Trophoblast cell (in vitro differentiated cells and primary cell): ENCODE measurements around the gene OR10W1. TPM values are rescaled to one million over a fixed set of nuclear protein-coding genes. Genes with fewer than 3 reads are reported as not detected.

Experiments
- DNase-seq, 2 donors: peaks; one replicate each; pipeline ENCODE4 v3.0.0-alpha.2; 2016
- H2AFZ ChIP-seq: 2 replicates; pipeline ENCODE4 v1.6.1; 2013; ENCODE audit warnings: low read length, moderate library complexity, mild to moderate bottlenecking; ENCODE audit not compliant: insufficient read depth, poor library complexity
- H2AK5ac ChIP-seq: 2 replicates; pipeline ENCODE4 v1.6.1; 2013; ENCODE audit warnings: mild to moderate bottlenecking, low read length
- H2BK120ac ChIP-seq: 2 replicates; pipeline ENCODE4 v1.6.1; 2013; ENCODE audit warnings: low read length, mild to moderate bottlenecking, moderate library complexity; ENCODE audit not compliant: insufficient read depth, poor library complexity
- H2BK12ac ChIP-seq: 2 replicates; pipeline ENCODE4 v1.6.1; 2013; ENCODE audit warnings: mild to moderate bottlenecking, low read length, moderate library complexity
- H2BK5ac ChIP-seq: 2 replicates; pipeline ENCODE4 v1.6.1; 2013; ENCODE audit warnings: low read length, low read depth, moderate library complexity, mild to moderate bottlenecking; ENCODE audit not compliant: poor library complexity
- H3K14ac ChIP-seq: 2 replicates; pipeline ENCODE4 v1.6.1; 2013; ENCODE audit warnings: mild to moderate bottlenecking, low read length
- H3K18ac ChIP-seq: 2 replicates; pipeline ENCODE4 v1.6.1; 2013; ENCODE audit warnings: mild to moderate bottlenecking, low read length
- H3K23ac ChIP-seq: 2 replicates; pipeline ENCODE4 v1.6.1; 2013; ENCODE audit warnings: low read length
- H3K27ac ChIP-seq: 2 replicates; pipeline ENCODE4 v1.5.1; 2013; ENCODE audit warnings: low read depth, mild to moderate bottlenecking, inconsistent platforms, low read length, moderate library complexity
- H3K27me3 ChIP-seq: 2 replicates; pipeline ENCODE4 v1.6.1; 2013; ENCODE audit warnings: inconsistent platforms, mild to moderate bottlenecking, low read length, moderate library complexity; ENCODE audit not compliant: insufficient read depth
- H3K36me3 ChIP-seq, 2 experiments: 1 replicate in 1 of 2; 2 replicates in 1 of 2; pipeline ENCODE4 v1.6.1; 2013; ENCODE audit warnings: low read length in 2 of 2, mild to moderate bottlenecking in 2 of 2, moderate library complexity in 1 of 2; ENCODE audit not compliant: insufficient read depth in 2 of 2, control insufficient read depth in 1 of 2
- H3K4ac ChIP-seq: 2 replicates; pipeline ENCODE4 v1.6.1; 2013; ENCODE audit warnings: low read depth, mild to moderate bottlenecking, low read length, moderate library complexity
- H3K4me1 ChIP-seq, 2 experiments: 1 replicate in 1 of 2; 2 replicates in 1 of 2; pipeline ENCODE4 v1.6.1; 2013; ENCODE audit warnings: low read length in 2 of 2, mild to moderate bottlenecking in 2 of 2, moderate library complexity in 1 of 2; ENCODE audit not compliant: insufficient read depth in 2 of 2, control insufficient read depth in 1 of 2
- H3K4me2 ChIP-seq: 2 replicates; pipeline ENCODE4 v1.6.1; 2013; ENCODE audit warnings: inconsistent platforms, mild to moderate bottlenecking, low read length, moderate library complexity
- H3K4me3 ChIP-seq: 2 replicates; pipeline ENCODE4 v1.5.1; 2013; ENCODE audit warnings: mild to moderate bottlenecking, low read depth, low read length, inconsistent platforms
- H3K79me1 ChIP-seq: one replicate; pipeline ENCODE4 v1.6.1; 2013; ENCODE audit warnings: low read length
- H3K79me2 ChIP-seq: 2 replicates; pipeline ENCODE4 v1.6.1; 2013; ENCODE audit warnings: low read length, mild to moderate bottlenecking; ENCODE audit not compliant: control insufficient read depth, insufficient read depth, poor library complexity
- H3K9ac ChIP-seq: 2 replicates; pipeline ENCODE4 v1.6.1; 2013; ENCODE audit warnings: mild to moderate bottlenecking, low read length
- H3K9me3 ChIP-seq: 2 replicates; pipeline ENCODE4 v1.6.1; 2013; ENCODE audit warnings: low read depth, mild to moderate bottlenecking, control low read depth, inconsistent platforms, low read length; ENCODE audit not compliant: insufficient read depth
- H4K12ac ChIP-seq: 2 replicates; pipeline ENCODE4 v1.6.1; 2013; ENCODE audit warnings: low read depth, mild to moderate bottlenecking, low read length, moderate library complexity
- H4K8ac ChIP-seq: 2 replicates; pipeline ENCODE4 v1.6.1; 2013; ENCODE audit warnings: low read depth, mild to moderate bottlenecking, low read length, moderate library complexity
- H4K91ac ChIP-seq: one replicate; pipeline ENCODE4 v1.6.1; 2013; ENCODE audit warnings: low read depth, mild to moderate bottlenecking, low read length, moderate library complexity
- WGBS: extraction: QIAGEN DNeasy Blood & Tissue Kit; methylation state at CpG from one replicate; pipeline ENCODE4 v1.1.7; 2013; ENCODE audit warnings: missing lambda C conversion rate; ENCODE audit not compliant: insufficient read length, insufficient coverage; ENCODE audit errors: extremely low coverage; 5-methylcytosine and 5-hydroxymethylcytosine counted together
- polyA plus RNA-seq: library from polyadenylated mRNA; stranded (reverse); fragments of 200-250 nt; gene quantifications from 2 replicates; pipeline ENCODE4 v1.2.3, GENCODE V29; 2013

Gene OR10W1
- polyA plus RNA-seq: not detected in 2 replicates

- DNase-seq: no peak
Observed at GRCh38 chr11:58268142-58268541, at the start of gene OR10W1. Gene OR10W1, minus strand, starts transcription at chr11:58268260. Its CDS starts 402 bp downstream, at chr11:58267858.

GRCh38 chr11:58316142-58316541, 48.1 kb upstream of the OR10W1 start:
- H2AK5ac ChIP-seq: no peak overlapping the region
- no peak overlapping the region for H4K8ac ChIP-seq
- no peak overlapping the region for H2AFZ ChIP-seq
- no peak overlapping the region for H3K27ac ChIP-seq
- no peak overlapping the region for H3K23ac ChIP-seq
- H3K4ac ChIP-seq: no peak overlapping the region
- H3K79me2 ChIP-seq: no peaks in the 10 kb centered on the region
- no peaks in the 10 kb centered on the region for H3K79me1 ChIP-seq
- H2BK12ac ChIP-seq: no peak overlapping the region
- H4K12ac ChIP-seq: no peak overlapping the region
- no peak overlapping the region for H3K4me2 ChIP-seq
- 100% methylated on average over 1 of the region's 2 CpGs for WGBS
- H3K36me3 ChIP-seq: no peaks in the 10 kb centered on the region
- no peak overlapping the region for H3K9ac ChIP-seq
- no peak overlapping the region for H3K4me3 ChIP-seq
- no peak overlapping the region for H3K18ac ChIP-seq
- no peaks in the 10 kb centered on the region for H3K9me3 ChIP-seq
- H2BK5ac ChIP-seq: no peak overlapping the region
- no peak for DNase-seq
- H4K91ac ChIP-seq: no peak overlapping the region
- H3K4me1 ChIP-seq: no peaks in the 10 kb centered on the region
- H3K14ac ChIP-seq: no peak overlapping the region
- no peak overlapping the region for H2BK120ac ChIP-seq
- H3K27me3 ChIP-seq: no peaks in the 10 kb centered on the region

More at GRCh38 chr11:58268142-58268541, at the start of gene OR10W1:
- H2BK12ac ChIP-seq: no peak within 1 kb of the TSS
- no peak within 1 kb of the TSS for H2AK5ac ChIP-seq
- no peak within 1 kb of the TSS for H3K14ac ChIP-seq
- H3K79me1 ChIP-seq: no peaks in the 10 kb centered on the region
- H2BK120ac ChIP-seq: no peak within 1 kb of the TSS
- no peak within 1 kb of the TSS for H4K8ac ChIP-seq
- no peak within 1 kb of the TSS for H3K18ac ChIP-seq
- H2AFZ ChIP-seq: no peak within 1 kb of the TSS
- no peaks in the 10 kb centered on the region for H3K27me3 ChIP-seq
- H3K4me2 ChIP-seq: no peak within 1 kb of the TSS
- H3K9me3 ChIP-seq: no peaks in the 10 kb centered on the region
- no CpG with 5 or more reads among the region's 2 CpGs for WGBS
- H3K23ac ChIP-seq: no peak within 1 kb of the TSS
- H3K79me2 ChIP-seq: no peaks in the 10 kb centered on the region
- H4K91ac ChIP-seq: no peak within 1 kb of the TSS
- no peak within 1 kb of the TSS for H3K27ac ChIP-seq
- H3K4me3 ChIP-seq: no peak within 1 kb of the TSS
- no peaks in the 10 kb centered on the region for H3K36me3 ChIP-seq
- no peaks in the 10 kb centered on the region for H3K4me1 ChIP-seq
- no peak within 1 kb of the TSS for H2BK5ac ChIP-seq
- H3K9ac ChIP-seq: no peak within 1 kb of the TSS
- no peak within 1 kb of the TSS for H4K12ac ChIP-seq
- H3K4ac ChIP-seq: no peak within 1 kb of the TSS

GRCh38 chr11:58301576-58301975, 33.5 kb upstream of the OR10W1 start:
- H3K4ac ChIP-seq: no peak overlapping the region
- no peaks in the 10 kb centered on the region for H3K79me1 ChIP-seq
- no peak overlapping the region for H2AK5ac ChIP-seq
- H3K27me3 ChIP-seq: no peaks in the 10 kb centered on the region
- no peak overlapping the region for H3K23ac ChIP-seq
- WGBS: no CpG with 5 or more reads among the region's 2 CpGs
- no peak overlapping the region for H2BK5ac ChIP-seq
- H3K79me2 ChIP-seq: no peaks in the 10 kb centered on the region
- no peak overlapping the region for H4K8ac ChIP-seq
- H3K9me3 ChIP-seq: no peaks in the 10 kb centered on the region
- no peak overlapping the region for H2BK120ac ChIP-seq
- no peak overlapping the region for H4K12ac ChIP-seq
- DNase-seq: no peak
- H2AFZ ChIP-seq: no peak overlapping the region
- no peak overlapping the region for H3K4me2 ChIP-seq
- no peaks in the 10 kb centered on the region for H3K4me1 ChIP-seq
- H4K91ac ChIP-seq: no peak overlapping the region
- no peak overlapping the region for H3K14ac ChIP-seq
- H3K9ac ChIP-seq: no peak overlapping the region
- H3K18ac ChIP-seq: no peak overlapping the region
- no peak overlapping the region for H3K4me3 ChIP-seq
- H2BK12ac ChIP-seq: no peak overlapping the region
- no peak overlapping the region for H3K27ac ChIP-seq
- H3K36me3 ChIP-seq: no peaks in the 10 kb centered on the region

- H3K9me3 ChIP-seq: peaks cover 4% of the 10 kb centered on the region
- H3K4me2 ChIP-seq: no peak overlapping the region
- H3K9ac ChIP-seq: no peak overlapping the region
- H2BK12ac ChIP-seq: no peak overlapping the region
- H3K23ac ChIP-seq: no peak overlapping the region
- no peak overlapping the region for H3K27ac ChIP-seq
- no peaks in the 10 kb centered on the region for H3K27me3 ChIP-seq
- H2BK5ac ChIP-seq: no peak overlapping the region
- H4K91ac ChIP-seq: no peak overlapping the region
- H3K4me1 ChIP-seq: no peaks in the 10 kb centered on the region
- H3K79me2 ChIP-seq: no peaks in the 10 kb centered on the region
- H3K18ac ChIP-seq: no peak overlapping the region
- H4K8ac ChIP-seq: no peak overlapping the region
- DNase-seq: no peak
- H4K12ac ChIP-seq: no peak overlapping the region
- H2BK120ac ChIP-seq: no peak overlapping the region
- no peak overlapping the region for H2AK5ac ChIP-seq
- WGBS: no CpG with 5 or more reads among the region's 21 CpGs
- H2AFZ ChIP-seq: no peak overlapping the region
- no peak overlapping the region for H3K4ac ChIP-seq
- no peak overlapping the region for H3K14ac ChIP-seq
- no peaks in the 10 kb centered on the region for H3K79me1 ChIP-seq
- no peak overlapping the region for H3K4me3 ChIP-seq
- no peaks in the 10 kb centered on the region for H3K36me3 ChIP-seq
Observed at GRCh38 chr11:58292017-58292416, 24.0 kb upstream of the OR10W1 start.
